ENCODE measurements around the gene RIC1.
"Not testable (repeated sequence)": the region's sequence is repeated elsewhere in the genome, so short reads cannot be mapped to it uniquely, and the experiment has no call there.

RIC1 gene

DNA sequence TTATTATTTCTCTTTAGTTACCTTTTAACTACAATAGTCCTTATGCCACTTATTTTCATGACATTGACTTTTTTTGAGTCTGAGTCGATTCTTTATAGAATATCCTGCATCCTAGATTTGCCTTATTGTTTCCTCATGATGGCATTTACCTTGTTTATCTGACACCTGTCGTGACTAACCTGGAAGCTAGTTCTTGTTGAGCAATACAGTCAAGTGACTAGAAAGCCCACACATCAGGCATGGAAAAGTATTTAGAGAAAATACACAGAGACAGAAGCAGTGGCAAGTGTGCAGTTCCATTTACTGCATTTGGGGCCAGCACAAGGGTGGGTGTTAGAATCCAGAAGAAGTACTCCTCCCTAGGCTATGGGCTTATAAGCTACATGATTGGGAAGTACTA lies 106.2 kb downstream of the RIC1 start:
- no peak for DNase-seq

DNA sequence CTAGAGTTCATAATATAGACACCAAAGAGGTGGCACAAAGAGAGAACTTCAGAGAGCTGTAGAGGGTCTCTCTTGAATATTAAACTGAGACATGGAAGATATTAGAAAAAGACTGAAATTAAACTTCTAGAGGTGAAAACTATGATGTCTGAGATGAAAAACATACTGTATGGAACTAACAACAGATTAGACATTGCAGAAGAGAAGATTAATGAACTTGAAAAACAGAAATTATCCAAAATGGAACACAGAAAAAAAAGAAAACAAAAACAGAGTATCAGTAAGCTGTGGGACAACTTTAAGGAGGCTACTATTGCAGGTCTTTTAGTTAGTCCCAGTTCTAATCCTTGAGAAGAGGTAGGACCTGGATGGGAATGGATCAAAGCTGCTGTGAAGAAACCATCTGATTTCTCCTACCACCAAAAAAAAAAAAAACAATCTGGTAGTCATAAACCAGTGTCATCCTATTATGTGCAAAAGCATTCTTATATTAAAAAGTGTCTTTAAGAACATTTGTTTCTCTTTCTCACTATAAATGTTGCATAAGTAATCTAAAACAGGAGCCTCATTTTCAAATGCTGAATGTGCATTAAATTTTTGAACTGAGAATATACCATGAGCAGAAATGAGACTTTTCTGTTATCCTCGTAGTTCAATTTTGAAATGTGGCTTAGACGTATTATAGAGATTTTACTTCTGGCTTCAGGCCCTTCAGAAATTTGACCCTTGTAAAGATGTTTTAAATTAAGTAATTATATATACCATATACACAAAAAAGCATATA lies 107.8 kb downstream of the RIC1 start:
- no peak for DNase-seq

DNA sequence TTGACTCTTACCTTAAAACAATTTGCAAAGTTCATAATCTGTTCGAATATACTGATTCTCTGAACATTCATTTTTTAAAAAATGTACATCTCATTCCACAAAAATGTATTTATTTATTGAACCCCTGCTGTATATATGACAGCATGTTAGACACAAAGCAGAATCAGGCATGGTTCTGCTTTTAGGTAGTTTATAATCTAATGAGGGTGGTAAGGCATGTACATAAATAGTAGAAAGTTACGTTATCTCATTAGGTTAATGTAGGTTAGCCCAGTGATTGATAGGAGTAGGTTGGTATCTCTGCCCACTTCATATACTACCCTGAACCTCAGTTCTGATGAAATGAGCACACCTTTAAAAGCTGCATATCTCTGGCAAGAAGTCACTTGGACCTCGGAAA lies 114.2 kb downstream of the RIC1 start:
- DNase-seq = no peak

DNA sequence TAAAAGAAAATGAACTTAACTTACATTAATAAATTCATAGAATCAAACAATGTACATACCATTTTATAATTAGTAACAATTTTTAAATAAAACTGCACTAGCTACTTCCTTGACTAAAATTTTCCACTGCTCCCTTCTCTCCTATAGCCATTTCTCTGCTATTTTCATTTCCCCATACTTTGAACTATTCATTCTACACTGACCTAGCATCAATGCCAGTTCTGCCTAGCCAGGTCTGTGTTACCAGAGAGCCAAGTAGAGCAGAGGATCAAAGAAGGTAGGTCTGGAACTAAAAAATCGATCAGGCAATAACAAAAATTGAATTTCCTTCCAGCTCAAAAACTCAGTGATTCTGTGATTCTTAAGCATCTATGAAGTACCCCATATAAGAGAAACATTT lies 119.5 kb downstream of the RIC1 start:
- no peak for DNase-seq

DNA sequence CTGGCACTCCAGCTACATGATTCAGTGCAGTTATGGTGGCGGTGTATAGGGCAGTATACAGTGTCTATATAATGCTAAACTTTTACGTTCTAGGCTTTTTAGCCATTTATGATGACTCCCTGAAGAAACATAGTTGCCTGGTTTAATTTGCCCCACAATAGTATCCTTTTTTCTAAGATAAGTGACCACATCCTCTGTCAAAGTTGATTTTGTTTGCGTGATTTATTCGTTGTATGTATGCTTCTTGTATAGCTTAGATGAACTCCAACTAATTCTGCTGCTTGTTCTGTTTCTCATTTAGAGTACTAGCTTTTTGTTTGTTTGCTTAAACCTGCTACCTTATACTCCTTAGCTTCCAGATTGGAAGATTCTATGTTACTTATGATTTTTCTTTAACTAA lies 120.4 kb downstream of the RIC1 start:
- no peak for DNase-seq

DNA sequence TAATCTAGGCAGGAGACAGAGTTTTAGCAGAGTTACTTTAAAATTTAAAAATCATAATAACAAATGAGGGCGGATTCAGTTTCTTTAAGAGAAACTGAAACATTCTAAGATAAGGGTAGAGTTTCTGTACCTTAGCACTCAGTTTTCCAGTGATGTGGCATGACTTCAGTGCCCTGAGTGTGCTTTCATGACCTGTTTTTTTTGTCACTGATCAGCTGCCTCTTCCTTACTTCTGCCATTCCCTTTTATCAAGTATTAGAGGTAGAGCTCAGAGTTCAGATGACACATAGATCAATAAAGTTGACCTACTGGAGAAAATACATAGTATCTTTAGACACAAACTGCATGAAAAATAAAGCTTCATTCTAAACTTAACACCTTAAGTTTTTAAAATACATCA lies 121.7 kb downstream of the RIC1 start:
- no peak for DNase-seq

DNA sequence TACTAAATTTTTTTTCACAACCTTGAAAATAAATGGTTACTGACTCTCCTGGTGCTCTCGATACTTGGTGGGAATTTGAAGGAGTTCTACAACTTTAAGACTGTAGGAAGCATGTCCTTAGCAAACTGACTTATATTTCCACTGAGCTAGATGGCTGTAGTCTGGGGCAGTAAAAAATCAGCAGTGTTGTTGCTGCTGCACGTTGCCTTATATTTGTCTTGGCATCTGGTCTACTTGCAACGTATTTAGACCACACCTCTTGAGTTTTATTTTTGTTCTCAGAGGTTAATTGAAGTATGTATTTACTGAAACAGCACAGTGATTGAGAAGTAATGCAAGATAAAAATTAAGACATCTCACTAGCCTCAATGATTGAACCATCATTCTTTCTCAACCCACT lies 127.7 kb downstream of the RIC1 start:
- DNase-seq = no peak

DNA sequence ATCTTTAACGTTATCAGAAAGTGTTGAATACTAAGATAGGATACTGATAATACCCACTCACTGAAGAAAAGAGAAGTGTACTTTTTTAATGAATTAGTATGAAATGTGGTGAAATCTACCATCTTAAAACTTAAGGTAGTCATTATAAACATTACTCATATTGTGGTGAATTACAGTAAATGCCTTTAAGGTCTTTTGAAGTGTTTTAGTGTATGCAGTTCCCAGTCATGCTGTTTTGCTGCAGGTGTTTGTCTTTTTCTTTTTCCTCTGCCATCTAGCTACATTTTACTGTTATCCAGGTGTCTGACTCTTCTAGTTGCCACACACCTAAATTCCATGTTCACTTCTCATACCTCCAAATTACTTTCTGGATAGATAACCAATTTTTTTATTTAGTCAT lies 131.4 kb downstream of the RIC1 start:
- DNase-seq = no peak

DNA sequence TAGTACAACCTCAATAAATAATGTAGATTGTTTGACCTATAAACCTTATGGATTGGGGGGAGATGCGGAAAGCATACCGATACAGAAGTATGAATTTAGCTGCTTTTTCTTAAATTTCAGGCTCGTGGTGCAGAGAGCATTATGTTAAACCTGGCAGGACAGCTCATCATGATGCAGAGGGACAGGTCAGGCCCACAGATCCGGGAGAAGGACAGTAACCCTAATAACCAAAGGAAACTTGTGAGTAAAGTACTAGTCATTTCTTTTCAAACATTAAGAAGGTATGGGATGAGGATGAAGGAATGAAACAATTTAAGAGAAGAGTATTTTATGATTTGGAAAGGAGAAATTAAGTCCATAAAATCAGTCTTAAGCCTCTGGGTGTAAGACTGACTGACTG lies 133.5 kb downstream of the RIC1 start:
- no peak for DNase-seq

DNA sequence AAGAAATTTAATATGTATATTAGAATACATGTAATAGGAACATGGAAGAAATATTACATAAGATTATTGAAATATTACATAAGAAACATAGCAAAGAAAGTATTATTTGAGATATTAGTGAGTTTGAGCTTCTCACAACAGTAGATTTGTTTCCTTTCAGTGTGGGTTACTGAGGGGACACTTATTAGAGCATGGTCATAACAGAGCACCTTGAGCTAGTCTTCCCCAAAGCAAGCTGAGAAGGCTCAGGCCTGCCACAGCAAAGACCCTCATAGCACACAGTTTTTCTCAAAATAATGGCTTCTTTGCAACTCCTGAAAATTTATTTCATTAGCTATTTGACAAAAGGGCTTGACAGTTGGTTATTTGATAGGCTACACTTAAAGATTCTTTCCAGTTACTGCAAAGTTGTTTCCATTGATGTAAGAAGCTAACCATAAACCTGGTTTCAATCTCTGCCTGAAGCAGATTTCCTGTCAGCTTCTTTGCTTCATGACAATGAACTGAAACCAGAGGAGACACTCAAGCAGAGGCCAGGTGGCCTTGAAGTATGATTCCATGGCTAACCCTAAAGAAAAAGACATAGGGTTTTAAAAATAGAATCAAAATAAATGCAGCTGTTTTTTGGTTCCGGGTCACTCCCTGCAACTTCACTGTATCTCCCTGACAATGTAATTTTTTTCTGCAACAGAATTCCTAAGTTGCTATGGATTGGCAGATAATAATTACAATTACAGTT lies 135.4 kb downstream of the RIC1 start:
- no peak for DNase-seq

DNA sequence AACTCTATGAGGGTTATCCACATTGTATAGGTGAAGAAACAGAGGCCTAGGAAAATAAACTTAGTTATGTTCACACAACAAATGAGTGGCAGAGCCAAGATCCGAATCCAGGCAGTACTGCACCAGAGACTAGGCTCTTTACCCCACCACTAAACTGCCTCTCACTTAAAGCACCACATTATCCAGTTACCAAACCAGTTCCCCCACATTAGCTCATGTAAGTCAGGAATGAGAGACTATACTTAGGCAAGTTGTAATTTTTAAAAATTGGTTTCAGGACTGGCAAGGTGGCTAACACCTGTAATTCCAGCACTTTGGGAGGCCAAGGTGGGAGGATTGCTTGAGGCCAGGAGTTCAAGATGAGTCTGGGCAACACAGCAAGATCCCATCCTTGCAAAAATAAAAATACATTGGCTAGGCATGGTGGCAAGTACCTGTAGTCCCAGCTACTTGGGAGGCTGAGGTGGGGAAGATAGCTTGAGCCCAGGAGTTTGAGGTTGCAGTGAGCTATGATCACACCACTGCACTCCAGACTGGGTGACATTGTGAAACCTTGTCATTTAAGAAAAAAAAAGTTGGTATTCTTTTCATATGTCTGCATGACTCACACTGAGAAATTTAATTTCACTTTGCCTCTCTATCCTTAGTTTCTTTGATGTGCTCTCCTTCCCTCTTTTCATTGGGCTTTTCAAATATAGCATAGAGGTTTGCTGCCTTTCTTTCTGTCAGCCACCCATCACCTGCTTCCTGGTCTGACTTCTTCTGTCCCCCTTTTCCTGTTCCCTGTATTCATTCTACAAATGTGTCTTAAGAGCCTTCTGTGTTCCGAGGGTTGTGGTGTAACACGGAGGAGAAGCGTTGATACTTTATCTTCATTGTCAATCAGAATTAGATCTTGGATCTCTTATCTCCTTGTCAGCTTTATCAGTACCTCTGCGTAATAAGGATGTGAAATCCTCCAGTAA lies 139.3 kb downstream of the RIC1 start:
- DNase-seq = no peak

DNA sequence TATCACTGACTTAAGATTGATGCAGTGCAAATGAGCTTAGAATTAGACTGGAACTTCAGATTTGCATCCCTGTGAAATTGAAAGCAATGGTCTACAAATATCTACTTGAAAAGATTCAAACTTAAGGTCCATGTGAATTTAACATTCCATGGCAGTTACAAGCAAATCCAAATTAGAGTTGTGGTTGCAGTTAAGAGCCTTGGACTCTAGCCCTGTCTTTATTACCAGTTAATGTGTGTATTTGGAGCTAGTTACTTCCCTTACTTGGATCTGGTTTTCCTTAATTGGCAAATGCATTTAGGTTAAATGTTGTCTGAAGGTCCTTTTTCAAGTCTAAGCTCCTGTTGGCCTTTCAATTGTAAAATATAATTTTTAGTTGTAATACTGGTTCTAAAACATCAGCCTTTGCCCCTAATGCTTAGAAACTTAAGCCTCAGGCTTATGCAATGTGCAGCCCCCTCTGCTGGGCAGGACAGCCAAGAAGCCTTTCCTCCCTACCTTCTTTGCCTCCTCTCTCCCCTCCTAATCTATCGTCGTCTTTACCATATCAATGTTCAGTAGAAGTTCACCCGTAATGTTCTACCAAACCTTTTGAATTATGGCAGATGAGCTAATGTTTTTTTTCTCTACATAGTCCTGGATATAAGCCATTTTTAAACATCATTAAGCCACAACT lies 144.6 kb downstream of the RIC1 start:
- DNase-seq = no peak

DNA sequence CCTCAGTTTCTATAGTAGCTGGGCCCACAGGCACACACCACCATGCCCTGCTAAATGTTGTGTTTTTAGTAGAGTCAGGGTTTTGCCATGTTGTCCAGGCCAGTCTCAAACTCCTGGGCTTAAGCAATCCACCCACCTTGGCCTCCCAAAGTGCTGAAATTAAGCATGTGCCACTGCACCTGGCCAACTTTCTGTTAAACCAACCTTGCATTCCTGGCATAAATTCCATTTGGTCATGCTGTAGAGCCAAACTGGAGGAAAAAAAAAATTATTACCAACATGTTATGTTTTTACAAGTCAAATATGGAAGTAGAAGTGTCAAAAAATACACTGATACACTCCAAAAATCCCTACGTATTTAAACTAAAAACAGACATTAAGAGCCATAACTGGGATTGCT lies 149.9 kb downstream of the RIC1 start:
- DNase-seq = no peak

DNA sequence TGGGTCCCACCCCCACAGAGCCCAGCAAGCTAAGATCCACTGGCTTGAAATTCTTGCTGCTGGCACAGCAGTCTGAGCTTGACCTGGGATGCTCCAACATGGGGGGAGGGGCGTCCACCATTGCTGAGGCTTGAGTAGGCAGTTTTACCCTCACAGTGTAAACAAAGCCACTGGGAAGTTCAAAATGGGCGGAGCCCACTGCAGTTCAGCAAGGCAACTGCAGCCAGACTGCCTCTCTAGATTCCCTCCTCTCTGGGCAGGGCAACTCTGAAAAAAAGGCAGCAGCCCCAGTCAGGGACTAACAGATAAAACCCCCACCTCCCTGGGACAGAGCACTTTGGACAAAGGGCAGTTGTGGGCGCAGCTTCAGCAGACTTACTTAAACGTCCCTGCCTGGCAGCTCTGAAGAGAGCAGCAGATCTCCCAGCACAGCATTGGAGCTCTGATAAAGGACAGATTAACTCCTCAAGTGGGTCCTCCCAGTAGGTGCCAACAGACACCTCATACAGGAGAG lies 150.9 kb downstream of the RIC1 start:
- DNase-seq = not testable (repeated sequence)

DNA sequence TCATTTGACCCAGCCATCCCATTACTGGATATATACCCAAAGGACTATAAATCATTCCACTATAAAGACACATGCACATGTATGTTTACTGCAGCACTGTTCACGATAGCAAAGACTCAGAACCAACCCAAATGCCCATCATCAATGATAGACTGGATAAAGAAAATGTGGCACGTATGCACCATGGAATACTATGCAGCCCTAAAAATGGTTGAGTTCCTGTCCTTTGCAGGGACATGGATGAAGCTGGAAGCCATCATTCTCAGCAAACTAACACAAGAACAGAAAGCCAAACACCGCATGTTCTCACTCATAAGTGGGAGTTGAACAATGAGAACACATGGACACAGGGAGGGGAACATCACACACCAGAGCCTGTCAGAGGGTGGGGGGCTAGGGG lies 154.5 kb downstream of the RIC1 start:
- DNase-seq = not testable (repeated sequence)

DNA sequence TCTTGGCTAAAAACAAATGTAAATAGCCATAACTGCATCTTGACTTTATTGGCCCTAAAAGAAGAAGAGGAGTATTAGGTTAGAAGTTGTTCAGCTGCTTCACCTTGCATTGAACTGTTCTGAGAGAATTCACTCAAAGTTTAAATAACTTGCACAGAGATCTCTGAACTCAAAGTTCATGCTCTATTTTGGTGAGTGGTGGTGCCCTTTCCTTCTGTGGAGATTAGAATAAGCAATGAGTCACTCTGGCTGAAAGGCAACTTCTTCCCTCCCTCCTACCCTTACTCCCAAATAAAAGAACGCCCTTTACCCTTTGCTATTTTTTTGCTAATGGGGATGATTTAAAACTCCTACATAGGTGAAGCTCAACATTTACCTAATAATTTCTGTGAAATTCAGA lies 155.1 kb downstream of the RIC1 start:
- DNase-seq = no peak

DNA sequence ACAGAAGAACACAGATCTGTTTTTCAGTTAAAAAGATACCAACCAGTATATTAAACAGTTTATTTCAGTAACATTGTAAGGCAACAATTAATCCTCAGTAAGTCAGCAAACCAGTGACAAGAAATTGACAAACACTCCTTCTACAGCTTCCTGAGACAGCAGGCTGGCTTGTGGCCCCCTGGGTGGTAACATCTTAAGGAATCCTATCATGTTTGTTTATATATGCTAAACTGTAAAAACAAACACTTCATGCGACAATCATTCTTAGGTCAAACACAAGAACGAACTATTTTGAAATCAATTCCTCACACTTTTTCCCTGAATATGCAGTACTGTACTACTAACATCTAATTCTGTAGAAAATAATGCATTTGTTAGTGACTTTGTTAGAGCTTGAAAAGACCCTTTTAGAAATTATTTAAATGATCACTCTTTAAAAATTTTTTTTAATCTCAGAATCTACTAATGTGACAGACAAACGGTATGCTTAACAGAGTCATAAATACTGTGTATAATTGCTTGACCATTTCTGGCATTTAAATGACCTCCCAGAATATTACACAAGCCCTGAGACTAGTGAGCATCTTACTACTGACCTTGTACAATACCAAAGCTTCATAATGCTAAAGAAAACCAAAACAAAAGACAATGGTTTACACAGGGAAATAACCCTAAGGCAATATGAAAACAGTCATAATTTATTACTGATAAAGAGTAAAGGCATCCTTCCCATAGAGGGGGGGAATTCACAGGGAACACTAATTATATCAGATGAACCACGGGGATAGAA lies 155.8 kb downstream of the RIC1 start:
- no peak for DNase-seq

DNA sequence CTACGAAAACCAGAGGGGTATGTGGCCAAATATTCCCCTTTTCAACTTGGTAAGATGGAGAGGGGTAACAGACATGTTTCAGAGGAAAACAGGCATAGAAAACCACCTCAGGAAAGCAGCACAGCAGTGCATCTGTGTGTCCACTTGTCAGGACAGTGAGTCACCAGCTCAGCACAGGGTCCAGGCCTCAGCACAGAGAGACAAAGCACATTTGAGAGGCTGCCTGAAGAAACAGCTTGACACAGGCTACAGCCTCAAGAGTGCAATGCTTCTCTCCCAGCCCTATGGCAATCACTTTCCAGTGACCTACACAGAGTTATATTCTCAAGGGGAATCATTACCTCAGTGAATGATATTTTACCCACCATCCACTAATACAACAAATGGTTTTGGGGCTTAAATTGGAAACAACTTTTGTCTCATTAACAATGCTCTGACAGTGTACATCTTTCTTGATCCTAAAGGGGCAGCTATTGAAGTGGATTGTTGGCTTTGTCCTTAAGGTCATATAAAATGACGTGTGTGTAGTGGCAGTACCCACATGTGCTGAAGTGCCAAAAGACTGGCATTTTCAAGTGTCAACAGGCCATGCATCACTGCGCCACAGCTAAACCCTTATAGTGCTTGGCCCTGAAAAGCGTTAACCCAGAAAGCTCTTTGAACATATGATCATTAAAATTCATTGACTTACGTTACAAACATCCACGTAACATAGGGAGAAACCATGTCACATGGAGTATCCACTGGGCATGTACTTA lies 157.6 kb downstream of the RIC1 start:
- DNase-seq = peak; percentile 72

DNA sequence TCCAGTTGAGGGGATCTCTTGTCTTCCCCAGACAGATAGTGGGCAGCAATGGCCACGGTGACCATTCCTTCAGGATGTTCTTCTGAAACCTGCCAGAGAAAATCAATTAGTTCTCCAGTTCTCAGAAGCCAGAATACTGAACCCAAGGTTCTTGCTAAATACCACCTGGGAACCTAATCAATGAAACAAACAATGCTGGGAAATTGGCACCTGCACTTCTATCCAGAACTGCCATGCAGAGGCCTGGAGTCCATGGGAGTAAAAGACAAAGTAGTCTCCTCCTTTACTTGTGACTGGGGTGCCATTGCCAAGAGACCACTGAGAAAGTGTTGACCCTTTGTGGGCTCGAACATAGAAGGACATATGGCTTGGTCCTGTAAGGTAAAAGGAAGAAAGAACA lies 158.3 kb downstream of the RIC1 start:
- DNase-seq = no peak

DNA sequence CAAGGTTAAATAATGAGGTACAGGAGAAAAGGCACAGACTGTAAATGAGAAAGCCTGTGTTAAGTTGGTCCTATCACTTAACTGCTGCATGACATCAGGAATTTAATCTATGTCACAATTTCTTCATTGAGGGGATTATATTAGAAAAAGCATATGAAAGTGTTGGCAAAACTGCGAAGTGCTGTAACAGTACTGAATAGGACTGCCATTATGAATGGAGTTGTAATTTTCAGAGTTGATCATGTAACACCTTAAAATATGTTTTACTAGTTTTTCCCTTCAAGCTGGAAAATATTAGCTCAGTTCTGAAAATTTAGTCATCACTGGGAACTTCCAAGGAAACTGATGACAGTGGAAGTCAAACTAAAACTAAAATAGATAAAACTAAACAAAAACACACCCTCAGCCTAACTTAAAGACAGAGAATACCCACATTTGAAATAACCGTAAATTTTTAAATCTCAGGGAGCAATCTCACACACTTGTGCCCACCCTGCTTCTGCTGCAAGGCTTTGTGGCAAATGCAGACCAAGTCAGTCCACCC lies 158.9 kb downstream of the RIC1 start:
- DNase-seq = no peak

DNA sequence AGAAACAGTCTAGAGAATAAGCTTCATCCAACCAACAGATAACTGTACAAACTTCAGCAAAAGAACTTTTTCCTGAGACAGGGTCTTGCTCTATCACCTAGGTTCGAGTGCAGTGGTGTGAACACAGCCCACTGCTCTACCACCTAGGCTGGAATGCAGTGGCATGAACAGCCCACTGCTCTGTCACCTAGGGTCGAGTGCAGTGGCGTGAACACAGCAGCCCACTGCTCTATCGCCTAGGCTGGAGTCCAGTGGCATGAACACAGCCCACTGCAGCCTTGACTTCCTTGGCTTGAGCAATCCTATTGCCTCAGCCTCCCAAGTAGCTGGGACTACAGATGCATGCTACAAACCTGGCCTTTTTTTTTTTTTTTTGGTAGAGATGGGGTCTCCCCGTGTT lies 160.6 kb downstream of the RIC1 start:
- no peak for DNase-seq

Data from islet precursor cell (in vitro differentiated cells).